H1 (cell line): ENCODE results near the gene COG3. TPM values are rescaled to one million over a fixed set of nuclear protein-coding genes. Genes with fewer than 3 reads are reported as not detected.

Experiments
- CHD7 ChIP-seq: fragments of 300-600 bp; sonication (generic); IDR thresholded peaks from 2 replicates; pipeline ENCODE4 v1.7.1; 2012; ENCODE audit warnings: low read length, moderate library complexity, mild to moderate bottlenecking, inconsistent platforms; ENCODE audit not compliant: insufficient replicate concordance
- EZH2 ChIP-seq: fragments of 200-600 bp; sonication (generic); IDR thresholded peaks from 2 replicates; pipeline ENCODE4 v1.7.1; 2012; ENCODE audit warnings: low read depth, mild to moderate bottlenecking, moderate library complexity, low read length, inconsistent platforms; ENCODE audit not compliant: severe bottlenecking
- KDM4A ChIP-seq: IDR thresholded peaks from one replicate; pipeline ENCODE4 v1.7.1; 2012; ENCODE audit warnings: low read depth, mild to moderate bottlenecking, moderate library complexity, low read length, inconsistent platforms; ENCODE audit not compliant: severe bottlenecking
- NANOG ChIP-seq: IDR thresholded peaks from 2 replicates; pipeline ENCODE4 v1.6.1; 2011; ENCODE audit warnings: low read length, low read depth, mild to moderate bottlenecking, inconsistent platforms; ENCODE audit not compliant: insufficient read depth, poor library complexity, severe bottlenecking
- POU5F1 ChIP-seq: IDR thresholded peaks from 2 replicates; pipeline ENCODE4 v1.6.1; 2011; ENCODE audit warnings: low read depth, mild to moderate bottlenecking, low read length, moderate library complexity
- USF2 ChIP-seq: IDR thresholded peaks from 2 replicates; pipeline ENCODE4 v1.6.1; 2011; ENCODE audit warnings: low read length, improper control_type of control experiment
- polyA plus RNA-seq, 7 experiments: library from polyadenylated mRNA; depleted of rRNA in 3 of 7; stranded (reverse) in 5 of 7; unstranded in 2 of 7; fragments of >200 nt in 5 of 7; fragments of 200-250 nt in 2 of 7; gene quantifications; 1 replicate in 5 of 7; 2 replicates in 1 of 7; 4 replicates in 1 of 7; pipeline versions ENCODE4 v1.2.1 to v1.2.3, GENCODE V29; 2011 to 2013; ENCODE audit warnings: missing spikeins in 2 of 7, mixed read lengths in 2 of 7
- total RNA-seq: library from RNA; stranded (reverse); fragmentation: NEBNext Ultra II Directional; extraction: Animal tissue kit (Norgen Biotek cat#: 25700); gene quantifications from 2 replicates; pipeline ENCODE4 v1.2.1, GENCODE V29; 2021

The COG3 gene
- total and polyA plus RNA-seq, 2 of the 8 experiments (the other 6 are each of a cell fraction or from before 2014, with no cell fraction given) = 12.7 to 13.5 TPM

- TF ChIP-seq USF2 (no peak), KDM4A (no peak), CHD7 (no peak), EZH2 (no peak), NANOG (no peak), POU5F1 (no peak)
Observed at GRCh38 chr13:45466359-45466758, 1.6 kb downstream of the COG3 start (continued).
